Chondrocyte (in vitro differentiated cells): Measurements from ENCODE around the gene PCDH17. TPM values are rescaled to one million over a fixed set of nuclear protein-coding genes. Genes with fewer than 3 reads are reported as not detected.

Source experiments
- DNase-seq: peaks from one replicate; pipeline ENCODE4 v3.0.0; 2021; ENCODE audit warnings: mixed read lengths, low spot score
- H3K27ac Mint-ChIP-seq: one replicate; pipeline ENCODE4 v1.8.0; 2021; ENCODE audit warnings: mild to moderate bottlenecking, moderate library complexity, mixed read lengths; ENCODE audit not compliant: unreplicated experiment
- H3K27me3 Mint-ChIP-seq: 2 replicates; pipeline ENCODE4 v1.8.0; 2021; ENCODE audit warnings: low read depth, mixed read lengths
- H3K36me3 Mint-ChIP-seq: 2 replicates; pipeline ENCODE4 v1.8.0; 2021; ENCODE audit warnings: low read depth, mixed read lengths
- H3K4me1 Mint-ChIP-seq: 2 replicates; pipeline ENCODE4 v1.8.0; 2021; ENCODE audit warnings: low read depth, mild to moderate bottlenecking, mixed read lengths
- H3K4me3 Mint-ChIP-seq: one replicate; pipeline ENCODE4 v1.8.0; 2021; ENCODE audit warnings: mild to moderate bottlenecking, moderate library complexity, mixed read lengths; ENCODE audit not compliant: unreplicated experiment
- H3K9me3 Mint-ChIP-seq: 2 replicates; pipeline ENCODE4 v1.8.0; 2021; ENCODE audit warnings: low read depth, mixed read lengths
- CTCF ChIP-seq: fragments of 200-600 bp; sonication (generic); IDR thresholded peaks from 2 replicates; pipeline ENCODE4 v1.5.0; 2021; ENCODE audit warnings: antibody characterized with exemption, mild to moderate bottlenecking, moderate library complexity
- total RNA-seq: library from RNA; stranded (reverse); gene quantifications from 3 replicates; pipeline ENCODE4 v1.2.1, GENCODE V29; 2021

PCDH17 gene
- total RNA-seq, 1 donor from 2014 or later = 0.32 TPM

- Mint-ChIP-seq H3K27ac (no peak overlapping the region), H3K9me3 (no peaks in the 10 kb centered on the region), H3K36me3 (no peaks in the 10 kb centered on the region), H3K4me3 (no peak overlapping the region), H3K27me3 (no peaks in the 10 kb centered on the region), H3K4me1 (no peaks in the 10 kb centered on the region)
- no peak for DNase-seq
- no peak for TF ChIP-seq CTCF
Observed at GRCh38 chr13:57763689-57764088, 132.1 kb downstream of the PCDH17 start.
